Stimulated activated naive CD8-positive, alpha-beta T cell treated with anti-CD3 and anti-CD28 coated beads, Interleukin-15, Interleukin-2, amounts not matched to agents 100 ng/mL and 50 ng/mL, for 24 hours (primary cell): ENCODE data around the gene OR13A1.
"Not testable (repeated sequence)": the region's sequence is repeated elsewhere in the genome, so short reads cannot be mapped to it uniquely, and the experiment has no call there.

ENCODE experiments used
- H3K27ac Mint-ChIP-seq: one replicate; pipeline ENCODE4 v1.8.0; 2021; ENCODE audit warnings: mild to moderate bottlenecking, mixed read lengths
- H3K27me3 Mint-ChIP-seq: one replicate; pipeline ENCODE4 v1.8.0; 2021; ENCODE audit warnings: mixed read lengths
- H3K36me3 Mint-ChIP-seq: one replicate; pipeline ENCODE4 v1.8.0; 2021; ENCODE audit warnings: low read depth, mixed read lengths
- H3K4me1 Mint-ChIP-seq: one replicate; pipeline ENCODE4 v1.8.0; 2021; ENCODE audit warnings: low read depth, mixed read lengths
- H3K4me3 Mint-ChIP-seq: one replicate; pipeline ENCODE4 v1.8.0; 2021; ENCODE audit warnings: mild to moderate bottlenecking, mixed read lengths
- H3K9me3 Mint-ChIP-seq: one replicate; pipeline ENCODE4 v1.8.0; 2021; ENCODE audit warnings: mixed read lengths

Gene OR13A1, protein sequence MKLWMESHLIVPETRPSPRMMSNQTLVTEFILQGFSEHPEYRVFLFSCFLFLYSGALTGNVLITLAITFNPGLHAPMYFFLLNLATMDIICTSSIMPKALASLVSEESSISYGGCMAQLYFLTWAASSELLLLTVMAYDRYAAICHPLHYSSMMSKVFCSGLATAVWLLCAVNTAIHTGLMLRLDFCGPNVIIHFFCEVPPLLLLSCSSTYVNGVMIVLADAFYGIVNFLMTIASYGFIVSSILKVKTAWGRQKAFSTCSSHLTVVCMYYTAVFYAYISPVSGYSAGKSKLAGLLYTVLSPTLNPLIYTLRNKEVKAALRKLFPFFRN

DNA sequence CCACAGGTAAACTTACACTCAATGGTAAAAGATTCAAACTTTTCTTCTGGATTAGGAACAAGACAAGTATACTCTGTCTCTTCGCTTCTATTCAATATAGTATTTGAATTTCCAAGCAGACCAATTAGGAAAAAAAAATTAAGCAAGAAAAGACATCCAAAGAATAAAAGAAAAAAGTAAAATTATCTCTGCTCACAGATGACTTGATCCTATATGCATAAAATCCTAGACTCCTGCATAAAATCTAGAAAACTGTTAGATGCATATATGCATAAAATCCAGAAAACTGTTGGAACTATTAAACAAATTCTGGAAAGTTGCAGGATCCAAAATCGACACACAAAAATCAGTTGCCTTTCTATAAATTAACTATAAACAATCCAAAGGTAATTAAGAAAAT, at the start of gene OR13A1:
OR13A1 (minus strand) TSS at position 101 of the 400 bp plus-strand sequence. CDS start 11,186 bp downstream, outside the sequence.
- peaks cover 9% of the 10 kb centered on the region for H3K27me3 Mint-ChIP-seq
- no peak within 1 kb of the TSS for H3K4me3 Mint-ChIP-seq
- H3K9me3 Mint-ChIP-seq: peaks cover 29% of the 10 kb centered on the region
- no peaks in the 10 kb centered on the region for H3K4me1 Mint-ChIP-seq
- peaks cover 5% of the 10 kb centered on the region for H3K36me3 Mint-ChIP-seq
- no peak within 1 kb of the TSS for H3K27ac Mint-ChIP-seq

DNA sequence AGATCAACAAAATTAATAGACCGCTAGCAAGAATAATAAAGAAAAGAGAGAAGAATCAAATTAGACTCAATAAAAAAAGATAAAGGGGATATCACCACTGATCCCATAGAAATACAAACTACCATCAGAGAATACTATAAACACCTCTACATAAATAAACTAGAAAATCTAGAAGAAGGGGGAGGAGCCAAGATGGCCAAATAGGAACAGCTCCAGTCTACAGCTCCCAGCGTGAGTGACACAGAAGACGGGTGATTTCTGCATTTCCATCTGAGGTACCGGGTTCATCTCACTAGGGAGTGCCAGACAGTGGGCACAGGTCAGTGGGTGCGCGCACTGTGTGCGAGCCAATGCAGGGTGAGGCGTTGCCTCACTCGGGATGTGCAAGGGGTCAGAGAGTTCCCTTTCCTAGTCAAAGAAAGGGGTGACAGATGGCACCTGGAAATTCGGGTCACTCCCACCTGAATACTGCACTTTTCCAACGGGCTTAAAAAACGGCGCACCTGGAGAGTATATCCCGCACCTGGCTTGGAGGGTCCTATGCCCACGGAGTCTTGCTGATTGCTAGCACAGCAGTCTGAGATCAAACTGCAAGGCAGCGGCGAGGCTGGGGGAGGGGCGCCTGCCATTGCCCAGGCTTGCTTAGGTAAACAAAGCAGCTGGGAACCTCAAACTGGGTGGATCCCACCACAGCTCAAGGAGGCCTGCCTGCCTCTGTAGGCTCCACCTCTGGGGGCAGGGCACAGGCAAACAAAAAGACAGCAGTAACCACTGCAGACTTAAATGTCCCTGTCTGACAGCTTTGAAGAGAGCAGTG, 46.8 kb upstream of the OR13A1 start:
- H3K27me3 Mint-ChIP-seq: peaks cover 20% of the 10 kb centered on the region
- not testable (repeated sequence) for H3K36me3 Mint-ChIP-seq, H3K27ac Mint-ChIP-seq, H3K9me3 Mint-ChIP-seq, H3K4me3 Mint-ChIP-seq, H3K4me1 Mint-ChIP-seq

DNA sequence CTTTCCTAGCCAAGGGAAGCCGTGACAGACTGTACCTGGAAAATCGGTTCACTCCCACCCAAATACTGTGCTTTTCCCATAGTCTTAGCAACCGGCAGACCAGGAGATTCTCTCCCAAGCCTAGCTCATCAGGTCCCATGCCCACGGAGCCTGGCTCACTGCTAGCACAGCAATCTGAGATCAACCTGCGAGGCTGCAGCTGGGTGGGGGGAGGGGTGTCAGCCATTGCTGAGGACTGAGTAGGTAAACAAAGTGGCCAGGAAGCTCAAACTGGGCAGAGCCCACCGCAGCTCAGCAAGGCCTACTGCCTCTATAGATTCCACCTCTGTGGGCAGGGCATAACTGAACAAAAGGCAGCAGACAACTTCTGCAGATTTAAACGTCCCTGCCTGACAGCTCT, 43.6 kb upstream of the OR13A1 start:
- H3K27me3 Mint-ChIP-seq: peaks cover 13% of the 10 kb centered on the region
- peaks cover 12% of the 10 kb centered on the region for H3K4me1 Mint-ChIP-seq
- H3K27ac Mint-ChIP-seq, H3K4me3 Mint-ChIP-seq, H3K9me3 Mint-ChIP-seq, H3K36me3 Mint-ChIP-seq: not testable (repeated sequence)

DNA sequence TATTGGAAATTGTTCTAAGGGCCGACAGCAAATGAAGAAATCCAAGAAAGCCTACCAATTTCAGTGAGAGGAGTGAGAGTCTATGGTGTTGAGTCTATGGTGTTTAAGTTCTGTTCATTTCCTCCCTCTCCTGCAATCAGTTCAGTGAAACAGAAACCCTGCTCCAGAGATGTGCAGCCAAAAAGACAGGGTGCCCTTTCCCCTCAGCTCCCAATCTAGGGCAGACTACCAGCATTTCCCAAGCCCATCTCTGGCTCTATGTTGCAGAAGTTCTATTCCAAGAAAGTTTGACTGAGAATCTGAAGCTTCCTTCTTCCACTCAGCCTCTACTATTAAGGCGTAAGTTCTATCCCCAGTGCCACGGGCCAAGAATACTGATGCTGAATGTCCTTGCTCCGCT, 40.1 kb upstream of the OR13A1 start:
- H3K4me3 Mint-ChIP-seq: no peak overlapping the region
- H3K9me3 Mint-ChIP-seq: no peaks in the 10 kb centered on the region
- no peaks in the 10 kb centered on the region for H3K36me3 Mint-ChIP-seq
- no peaks in the 10 kb centered on the region for H3K27me3 Mint-ChIP-seq
- H3K4me1 Mint-ChIP-seq: peaks cover 25% of the 10 kb centered on the region
- no peak overlapping the region for H3K27ac Mint-ChIP-seq

DNA sequence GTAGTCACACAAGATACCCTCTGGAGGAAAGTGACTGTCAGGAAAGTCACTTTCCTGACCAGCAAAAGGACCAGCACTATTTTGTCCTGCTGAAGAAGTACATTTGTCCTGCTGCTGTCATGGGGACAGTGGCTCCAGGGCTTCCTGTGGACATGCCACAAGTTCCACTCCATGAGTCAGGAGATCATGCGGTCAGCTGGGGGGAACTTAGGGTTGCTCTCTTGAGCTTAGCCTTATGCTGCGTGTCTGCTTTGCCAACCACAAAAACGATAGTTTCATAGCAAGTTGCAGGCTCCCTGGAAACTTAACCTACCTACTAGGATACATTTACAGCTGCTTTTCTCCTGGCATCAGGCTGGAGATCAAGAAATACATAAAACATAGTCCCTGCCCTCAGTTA, 38.9 kb upstream of the OR13A1 start:
- Mint-ChIP-seq H3K27ac (no peak overlapping the region), H3K4me3 (no peak overlapping the region), H3K4me1 (peaks cover 25% of the 10 kb centered on the region), H3K36me3 (no peaks in the 10 kb centered on the region), H3K27me3 (no peaks in the 10 kb centered on the region), H3K9me3 (no peaks in the 10 kb centered on the region)

DNA sequence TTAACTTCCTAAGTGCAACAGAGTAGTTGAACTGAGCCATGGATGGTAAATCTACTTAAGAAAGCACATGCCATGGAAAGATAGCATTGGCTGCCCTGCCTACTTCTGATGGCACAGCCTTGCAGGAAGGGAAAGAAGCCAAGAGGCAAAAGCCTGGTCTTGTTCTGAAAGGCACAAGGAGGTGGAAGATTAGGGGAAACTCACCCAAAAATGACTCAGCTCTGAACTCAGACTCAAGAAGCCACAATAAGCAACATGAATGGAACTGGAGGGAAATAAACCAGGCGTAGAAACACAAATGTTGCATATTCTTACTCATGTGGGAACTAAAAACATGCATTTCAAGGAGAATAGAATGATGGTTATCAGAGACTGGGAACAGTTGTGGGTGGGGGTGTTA, 37.8 kb upstream of the OR13A1 start:
- H3K36me3 Mint-ChIP-seq: no peaks in the 10 kb centered on the region
- peaks cover 4% of the 10 kb centered on the region for H3K9me3 Mint-ChIP-seq

DNA sequence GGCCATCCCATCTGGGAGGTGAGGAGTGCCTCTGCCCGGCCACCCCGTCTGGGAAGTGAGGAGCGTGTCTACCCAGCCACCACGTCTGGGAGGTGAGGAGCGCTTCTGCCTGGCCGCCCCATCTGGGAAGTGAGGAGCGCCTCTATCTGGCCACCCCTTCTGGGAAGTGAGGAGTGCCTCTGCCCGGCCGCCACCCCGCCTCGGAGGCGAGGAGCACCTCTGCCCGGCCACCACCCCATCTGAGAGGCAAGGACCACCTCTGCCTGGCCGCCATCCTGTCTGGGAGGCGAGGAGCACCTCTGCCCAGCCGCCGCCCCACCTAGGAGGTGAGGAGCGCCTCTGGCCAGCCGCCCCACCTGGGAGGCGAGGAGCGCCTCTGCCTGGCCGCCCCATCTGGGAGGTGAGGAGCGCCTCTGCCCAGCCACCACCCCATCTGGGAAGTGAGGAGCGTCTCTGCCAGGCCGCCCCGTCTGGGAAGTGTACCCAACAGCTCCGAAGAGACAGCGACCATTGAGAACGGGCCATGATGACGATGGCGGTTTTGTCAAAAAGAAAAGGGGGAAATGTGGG, 32.9 kb upstream of the OR13A1 start:
- peaks cover 13% of the 10 kb centered on the region for H3K4me1 Mint-ChIP-seq
- H3K27ac Mint-ChIP-seq, H3K4me3 Mint-ChIP-seq, H3K36me3 Mint-ChIP-seq, H3K9me3 Mint-ChIP-seq, H3K27me3 Mint-ChIP-seq: not testable (repeated sequence)

More for the DNA sequence above, 37.8 kb upstream of the OR13A1 start:
- no peak overlapping the region for H3K4me3 Mint-ChIP-seq
- H3K27me3 Mint-ChIP-seq: no peaks in the 10 kb centered on the region
- H3K4me1 Mint-ChIP-seq: peaks cover 25% of the 10 kb centered on the region
- H3K27ac Mint-ChIP-seq: peak overlapping the region; percentile 83

DNA sequence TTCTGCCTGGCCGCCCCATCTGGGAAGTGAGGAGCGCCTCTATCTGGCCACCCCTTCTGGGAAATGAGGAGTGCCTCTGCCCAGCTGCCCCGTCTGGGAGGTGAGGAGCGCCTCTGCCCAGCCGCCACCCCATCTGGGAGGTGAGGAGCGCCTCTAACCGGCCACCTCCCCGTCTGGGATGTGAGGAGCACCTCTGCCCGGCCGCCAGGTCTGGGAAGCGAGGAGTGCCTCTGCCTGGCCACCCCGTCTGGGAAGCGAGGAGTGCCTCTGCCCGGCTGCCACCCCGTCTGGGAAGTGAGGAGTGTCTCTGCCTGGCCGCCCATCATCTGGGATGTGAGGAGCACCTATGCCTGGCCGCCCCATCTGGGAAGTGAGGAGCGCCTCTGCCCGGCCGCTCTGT, 32.1 kb upstream of the OR13A1 start:
- not testable (repeated sequence) for H3K9me3 Mint-ChIP-seq, H3K27ac Mint-ChIP-seq, H3K36me3 Mint-ChIP-seq, H3K27me3 Mint-ChIP-seq, H3K4me3 Mint-ChIP-seq, H3K4me1 Mint-ChIP-seq

DNA sequence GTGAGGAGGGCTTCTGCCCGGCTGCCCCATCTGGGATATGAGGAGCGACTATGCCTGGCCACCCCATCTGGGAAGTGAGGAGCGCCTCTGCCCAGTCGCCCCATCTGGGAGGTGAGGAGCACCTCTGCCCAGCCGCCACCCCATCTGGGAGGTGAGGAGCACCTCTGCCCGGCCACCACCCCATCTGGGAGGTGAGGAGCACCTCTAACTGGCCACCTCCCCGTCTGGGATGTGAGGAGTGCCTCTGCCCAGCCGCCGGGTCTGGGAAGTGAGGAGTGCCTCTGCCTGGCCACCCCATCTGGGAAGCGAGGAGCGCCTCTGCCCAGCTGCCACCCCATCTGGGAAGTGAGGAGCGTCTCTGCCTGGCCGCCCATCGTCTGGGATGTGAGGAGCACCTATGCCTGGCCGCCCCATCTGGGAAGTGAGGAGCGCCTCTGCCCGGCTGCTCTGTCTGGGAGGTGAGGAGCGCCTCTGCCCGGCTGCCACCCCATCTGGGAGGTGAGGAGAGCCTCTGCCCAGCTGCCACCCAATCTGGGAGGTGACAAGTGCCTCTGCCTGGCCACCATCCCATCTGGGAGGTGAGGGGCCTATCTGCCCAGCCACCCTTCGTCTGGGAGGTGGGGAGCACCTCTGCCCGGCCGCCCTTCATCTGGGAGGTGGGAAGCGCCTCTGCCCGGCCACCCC, 31.4 kb upstream of the OR13A1 start:
- not testable (repeated sequence) for H3K4me1 Mint-ChIP-seq, H3K9me3 Mint-ChIP-seq, H3K27me3 Mint-ChIP-seq

DNA sequence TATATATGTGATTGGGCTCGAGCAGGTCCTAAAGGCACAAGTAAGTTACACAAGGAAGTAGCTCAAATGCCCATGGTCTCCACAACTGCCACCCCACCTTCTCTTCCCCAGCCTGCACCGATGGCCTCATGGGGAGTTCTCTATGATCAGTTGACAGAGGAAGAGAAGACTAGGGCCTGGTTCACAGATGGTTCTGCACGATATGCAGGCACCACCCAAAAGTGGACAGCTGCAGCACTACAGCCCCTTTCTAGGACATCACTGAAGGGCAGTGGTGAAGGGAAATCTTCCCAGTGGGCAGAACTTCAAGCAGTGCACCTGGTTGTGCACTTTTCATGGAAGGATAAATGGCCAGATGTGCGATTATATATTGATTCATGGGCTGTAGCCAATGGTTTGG, 25.0 kb upstream of the OR13A1 start:
- not testable (repeated sequence) for H3K4me3 Mint-ChIP-seq, H3K4me1 Mint-ChIP-seq, H3K36me3 Mint-ChIP-seq, H3K9me3 Mint-ChIP-seq, H3K27ac Mint-ChIP-seq, H3K27me3 Mint-ChIP-seq

More for the DNA sequence above, 31.4 kb upstream of the OR13A1 start:
- not testable (repeated sequence) for H3K36me3 Mint-ChIP-seq, H3K27ac Mint-ChIP-seq, H3K4me3 Mint-ChIP-seq

DNA sequence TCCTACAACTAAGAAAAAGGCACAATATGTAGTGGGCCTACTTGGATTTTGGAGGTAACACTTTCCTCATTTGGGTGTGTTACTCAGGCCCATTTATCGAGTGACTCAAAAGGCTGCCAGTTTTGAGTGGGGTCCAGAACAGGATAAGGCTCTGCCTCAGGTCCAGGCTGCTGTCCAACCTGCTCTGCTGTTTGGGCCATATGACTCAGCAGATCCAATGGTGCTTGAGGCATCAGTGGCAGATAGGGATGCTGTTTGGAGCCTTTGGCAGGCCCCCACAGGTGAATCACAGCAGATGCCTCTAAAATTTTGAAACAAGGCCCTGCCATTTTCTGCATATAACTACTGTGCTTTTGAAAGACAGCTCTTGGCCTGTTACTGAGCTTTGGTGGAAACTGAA, 24.5 kb upstream of the OR13A1 start:
- no peak overlapping the region for H3K4me3 Mint-ChIP-seq
- H3K36me3 Mint-ChIP-seq: no peaks in the 10 kb centered on the region
- no peak overlapping the region for H3K27ac Mint-ChIP-seq
- H3K9me3 Mint-ChIP-seq: no peaks in the 10 kb centered on the region
- H3K27me3 Mint-ChIP-seq: no peaks in the 10 kb centered on the region
- no peaks in the 10 kb centered on the region for H3K4me1 Mint-ChIP-seq

DNA sequence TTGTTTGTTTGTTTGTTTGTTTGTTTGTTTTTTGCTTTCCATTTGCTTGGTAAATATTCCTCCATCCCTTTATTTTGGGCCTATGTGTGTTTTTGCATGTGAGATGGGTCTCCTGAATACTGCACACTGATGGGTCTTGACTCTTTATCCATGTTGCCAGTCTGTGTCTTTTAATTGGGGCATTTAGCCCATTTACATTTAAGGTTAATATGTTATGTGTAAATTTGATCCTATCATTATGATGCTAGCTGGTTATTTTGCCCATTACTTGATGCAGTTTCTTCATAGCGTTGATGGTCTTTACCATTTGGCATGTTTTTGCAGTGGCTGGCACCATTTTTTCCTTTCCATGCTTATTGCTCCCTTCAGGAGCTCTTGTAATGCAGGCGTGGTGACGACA, 16.4 kb upstream of the OR13A1 start:
- H3K4me1 Mint-ChIP-seq, H3K36me3 Mint-ChIP-seq, H3K27ac Mint-ChIP-seq, H3K27me3 Mint-ChIP-seq, H3K9me3 Mint-ChIP-seq, H3K4me3 Mint-ChIP-seq: not testable (repeated sequence)

DNA sequence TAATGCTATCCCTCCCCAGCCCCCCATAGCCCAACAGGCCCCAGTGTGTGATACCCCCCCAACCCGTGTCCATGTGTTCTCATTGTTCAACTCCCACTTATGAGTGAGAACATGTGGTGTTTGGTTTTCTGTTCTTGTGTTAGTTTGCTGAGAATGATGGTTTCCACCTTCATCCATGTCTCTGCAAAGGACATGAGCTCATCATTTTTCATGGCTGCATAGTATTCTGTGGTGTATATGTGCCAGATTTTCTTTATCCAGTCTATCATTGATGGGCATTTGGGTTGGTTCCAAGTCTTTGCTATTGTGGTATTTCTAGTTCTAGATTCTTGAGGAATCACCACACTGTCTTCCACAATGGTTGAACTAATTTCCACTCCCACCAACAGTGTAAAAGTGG, 11.5 kb upstream of the OR13A1 start:
- not testable (repeated sequence) for H3K27ac Mint-ChIP-seq, H3K4me3 Mint-ChIP-seq, H3K27me3 Mint-ChIP-seq, H3K9me3 Mint-ChIP-seq, H3K36me3 Mint-ChIP-seq, H3K4me1 Mint-ChIP-seq

DNA sequence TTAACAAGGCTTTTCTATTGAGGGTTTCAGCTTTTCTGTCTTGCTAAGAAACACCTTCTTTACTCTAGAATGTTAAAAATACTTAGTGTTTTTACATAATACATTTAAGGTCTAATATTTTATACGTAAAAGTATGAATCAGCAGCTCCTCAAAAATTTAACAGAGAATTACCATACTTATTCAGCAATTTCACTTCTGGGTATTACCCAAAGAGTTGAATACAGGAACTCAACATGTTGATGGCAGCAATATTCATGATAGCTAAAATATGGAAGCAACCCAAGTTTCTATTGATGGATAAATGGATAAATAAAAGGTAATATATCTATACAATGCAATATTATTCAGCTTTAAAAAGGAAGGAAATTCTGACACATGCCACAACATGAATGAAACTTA, 9.7 kb upstream of the OR13A1 start:
- Mint-ChIP-seq H3K4me1 (no peaks in the 10 kb centered on the region), H3K4me3 (no peak overlapping the region), H3K36me3 (no peaks in the 10 kb centered on the region), H3K9me3 (peaks cover 17% of the 10 kb centered on the region), H3K27me3 (peaks cover 3% of the 10 kb centered on the region), H3K27ac (no peak overlapping the region)

DNA sequence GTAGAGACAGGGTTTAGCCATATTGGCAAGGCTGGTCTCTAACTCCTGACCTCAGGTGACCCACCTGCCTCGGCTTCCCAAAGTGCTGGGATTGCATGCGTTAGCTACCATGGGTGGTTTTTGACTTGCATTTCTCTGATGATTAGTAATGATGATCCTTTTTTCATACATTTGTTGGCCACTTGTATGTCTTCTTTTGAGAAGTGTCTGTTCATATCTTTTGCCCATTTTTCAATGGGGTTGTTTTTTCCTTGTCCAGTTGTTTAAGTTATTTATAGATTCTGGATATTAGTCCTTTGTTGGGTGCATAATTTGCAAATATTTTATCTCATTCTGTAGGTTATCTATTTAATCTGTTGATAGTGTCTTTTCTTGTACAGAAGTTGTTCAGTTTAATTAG, 4.3 kb upstream of the OR13A1 start:
- Mint-ChIP-seq H3K36me3 (no peaks in the 10 kb centered on the region), H3K27me3 (peaks cover 7% of the 10 kb centered on the region), H3K9me3 (peaks cover 14% of the 10 kb centered on the region), H3K27ac (no peak overlapping the region), H3K4me1 (no peaks in the 10 kb centered on the region), H3K4me3 (no peak overlapping the region)
